ENCODE results near the gene NCOA4.
"Not testable (repeated sequence)": the region's sequence is repeated elsewhere in the genome, so short reads cannot be mapped to it uniquely, and the experiment has no call there.

Gene NCOA4

GRCh38 chr10:46052057-46052790, 21.8 kb upstream of the NCOA4 start:
- no peak for DNase-seq

DNA sequence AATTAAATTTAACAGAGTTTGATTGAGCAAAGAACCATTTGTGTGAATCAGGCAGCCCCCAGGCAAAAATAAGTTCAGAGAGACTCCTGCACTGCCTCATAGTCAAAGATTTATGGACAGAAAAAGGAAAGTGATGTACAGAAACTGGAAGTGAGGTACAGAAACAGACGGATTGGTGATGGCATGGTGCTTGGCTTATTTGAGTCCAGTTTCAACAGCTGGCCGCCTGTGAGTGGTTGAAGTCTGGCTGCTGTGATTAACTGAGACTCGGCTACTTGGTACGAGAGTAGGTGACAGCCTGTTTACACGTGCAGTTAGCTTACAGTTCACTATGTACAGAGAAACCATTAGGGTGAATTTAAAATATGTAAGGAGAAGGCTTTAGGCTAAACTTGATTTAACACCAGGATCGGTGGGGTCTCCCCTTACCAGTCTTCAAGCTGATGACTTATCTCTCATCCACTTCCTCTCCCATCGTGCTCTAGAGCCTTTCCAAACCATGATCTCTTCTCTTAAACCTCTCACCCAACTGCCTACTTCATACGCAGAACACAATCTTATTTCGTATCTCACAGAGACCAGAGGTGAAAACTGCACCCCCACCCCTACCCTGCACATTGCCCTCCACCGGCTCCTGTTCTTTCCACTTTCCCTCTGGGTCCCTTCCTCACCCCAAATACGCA, 20.7 kb upstream of the NCOA4 start:
- no peak for DNase-seq

GRCh38 chr10:46049497-46049831, 19.0 kb upstream of the NCOA4 start:
- not testable (repeated sequence) for DNase-seq

- DNase-seq, result no peak
Measured at GRCh38 chr10:46048152-46048551, 17.7 kb upstream of the NCOA4 start.

DNA sequence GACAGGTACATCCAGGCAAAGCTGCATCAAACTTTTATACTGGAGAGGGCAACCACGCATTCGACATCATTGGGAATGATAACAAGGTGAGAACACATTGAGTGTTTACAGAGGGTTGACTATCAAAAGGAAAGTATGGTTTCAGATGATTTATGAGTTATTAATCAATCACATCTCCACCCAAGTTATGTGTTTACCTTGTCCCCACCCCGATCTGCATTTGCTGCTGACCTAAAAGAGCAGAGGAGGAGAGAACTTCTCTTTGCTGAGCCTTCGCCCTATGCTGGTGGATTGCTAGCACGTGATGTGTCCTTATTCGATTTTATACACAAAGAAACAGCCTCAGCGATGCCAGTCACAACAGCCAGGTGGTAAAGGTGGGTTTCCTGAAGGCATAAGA, 15.8 kb upstream of the NCOA4 start, which contains the start of gene MSMB:
Gene MSMB (minus strand): TSS at position 9 of the 400 bp plus-strand sequence. CDS start 32 bp downstream, outside the sequence.
- no peak for DNase-seq

- no peak for DNase-seq
Measured at GRCh38 chr10:46042527-46042926, 12.1 kb upstream of the NCOA4 start.

- no peak for DNase-seq
Measured at GRCh38 chr10:46040004-46040403, 9.6 kb upstream of the NCOA4 start.

DNA sequence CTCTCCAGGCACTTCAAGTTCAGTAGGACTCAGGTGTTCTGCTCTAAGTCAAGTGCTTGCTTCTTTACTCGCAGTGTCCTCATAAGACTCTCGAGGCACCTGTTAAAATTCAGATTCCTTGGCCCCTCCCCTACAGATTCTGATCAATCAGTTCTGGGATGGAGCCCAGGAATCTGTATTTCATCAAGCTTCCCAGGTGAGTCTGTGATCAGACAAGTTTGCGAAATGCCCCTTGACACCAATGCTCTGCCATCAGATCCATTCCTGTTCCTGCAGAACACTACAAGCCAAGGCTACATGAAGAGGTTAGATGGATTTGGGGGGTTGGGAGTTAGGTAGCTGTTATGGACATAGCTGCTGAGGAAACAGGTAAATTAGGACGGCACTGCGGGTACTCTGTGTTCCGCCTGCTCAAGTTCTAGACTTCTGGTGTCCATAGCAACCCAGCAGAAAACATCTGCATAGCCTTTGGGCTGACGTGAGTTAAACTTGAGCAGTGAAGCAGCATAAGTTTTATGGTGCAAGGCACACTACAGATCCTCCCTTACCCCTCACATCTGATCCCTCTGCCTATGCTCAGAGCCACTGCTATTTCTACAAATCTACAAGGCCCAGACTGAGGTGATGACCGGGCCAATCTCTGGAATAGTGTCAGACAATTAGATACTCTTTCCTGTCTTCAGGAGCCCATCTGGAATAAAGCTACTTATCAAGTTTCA, 6.8 kb upstream of the NCOA4 start:
- no peak for DNase-seq

DNA sequence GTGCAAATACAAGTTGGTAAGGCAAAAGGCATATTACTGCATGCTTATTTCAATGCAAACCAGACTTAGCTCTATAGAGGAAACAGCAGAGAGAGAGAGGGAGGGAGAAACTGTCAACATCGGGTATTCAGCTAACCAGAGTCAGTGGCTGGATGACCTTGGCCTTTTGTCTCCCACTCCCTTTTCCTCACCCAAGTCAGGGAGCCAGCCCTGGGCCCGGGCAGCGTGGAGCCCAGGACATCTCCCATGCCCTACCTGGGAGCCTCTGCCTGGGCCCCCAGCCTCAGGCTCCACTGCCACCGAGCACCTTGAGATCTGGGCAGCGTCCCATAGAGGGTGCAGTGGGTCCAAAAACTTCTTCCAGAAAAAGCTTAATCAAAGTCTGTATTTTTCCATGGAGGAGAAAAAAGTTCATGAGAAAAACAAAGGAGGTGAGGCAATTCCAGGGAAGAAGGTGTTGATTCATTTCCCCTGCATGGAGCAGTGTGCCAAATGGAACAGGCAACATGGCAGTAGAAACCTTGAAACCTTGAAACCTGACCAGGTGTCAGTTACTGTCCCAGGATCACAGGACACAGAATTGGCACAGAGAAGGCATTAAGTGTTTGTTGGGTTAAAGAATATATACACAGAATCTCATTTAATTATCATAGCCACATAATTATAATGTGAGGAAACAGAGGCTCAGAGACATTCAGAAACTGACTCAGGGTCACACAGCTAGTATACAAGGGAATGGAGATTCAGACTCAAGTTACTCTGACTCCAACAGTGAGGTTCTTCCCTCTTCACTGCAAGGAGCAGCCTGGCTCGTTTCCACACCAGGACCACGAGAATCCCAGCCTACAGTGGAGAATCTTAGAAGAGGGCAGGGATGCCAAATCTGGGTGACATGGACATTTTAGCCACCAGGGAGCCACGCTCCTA, 5.8 kb upstream of the NCOA4 start:
- DNase-seq, result no peak

GRCh38 chr10:46033602-46034011, 3.2 kb upstream of the NCOA4 start:
- no peak for DNase-seq

DNA sequence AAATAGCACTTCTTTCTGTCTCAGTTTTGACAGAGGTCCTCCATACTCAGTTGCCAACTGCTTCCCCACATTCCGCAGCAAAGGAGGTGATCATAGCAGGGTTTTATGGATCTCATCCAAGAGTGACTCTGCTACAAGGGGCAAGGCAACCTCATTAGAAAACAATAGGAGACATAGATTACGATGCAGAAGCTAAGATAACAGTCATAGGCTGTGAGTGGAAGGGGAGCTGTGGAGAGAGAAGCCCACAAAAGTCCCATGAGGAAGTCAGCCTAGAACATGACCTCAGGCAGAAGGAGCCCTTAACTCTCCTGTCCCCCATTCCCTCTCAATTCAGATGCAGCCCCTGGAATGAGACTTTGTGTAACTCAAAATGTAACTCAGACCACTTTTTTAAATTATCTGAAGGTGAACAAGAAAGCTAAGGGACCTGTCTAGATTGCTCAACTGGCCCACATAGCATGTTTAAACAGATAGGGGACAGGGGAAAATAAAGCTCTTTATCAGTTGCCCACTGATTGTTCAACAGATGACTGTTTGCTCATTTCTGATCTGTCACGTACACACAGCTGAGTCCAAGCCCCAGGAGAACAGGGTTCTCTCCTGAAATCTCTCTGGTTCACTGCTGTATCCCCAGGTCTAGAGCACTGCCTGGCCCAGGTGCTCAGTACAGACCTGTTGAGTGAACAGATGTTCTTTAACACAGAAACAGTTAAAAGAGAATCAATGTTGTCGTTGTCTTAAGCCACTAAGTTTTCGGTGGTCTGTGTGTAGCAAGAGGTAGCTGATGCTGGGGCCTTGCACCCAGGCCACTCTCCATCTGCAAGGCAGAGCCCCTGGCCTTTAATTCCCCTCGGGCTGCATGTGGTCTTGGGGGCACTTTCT, 1.5 kb upstream of the NCOA4 start:
- DNase-seq, result no peak

DNA sequence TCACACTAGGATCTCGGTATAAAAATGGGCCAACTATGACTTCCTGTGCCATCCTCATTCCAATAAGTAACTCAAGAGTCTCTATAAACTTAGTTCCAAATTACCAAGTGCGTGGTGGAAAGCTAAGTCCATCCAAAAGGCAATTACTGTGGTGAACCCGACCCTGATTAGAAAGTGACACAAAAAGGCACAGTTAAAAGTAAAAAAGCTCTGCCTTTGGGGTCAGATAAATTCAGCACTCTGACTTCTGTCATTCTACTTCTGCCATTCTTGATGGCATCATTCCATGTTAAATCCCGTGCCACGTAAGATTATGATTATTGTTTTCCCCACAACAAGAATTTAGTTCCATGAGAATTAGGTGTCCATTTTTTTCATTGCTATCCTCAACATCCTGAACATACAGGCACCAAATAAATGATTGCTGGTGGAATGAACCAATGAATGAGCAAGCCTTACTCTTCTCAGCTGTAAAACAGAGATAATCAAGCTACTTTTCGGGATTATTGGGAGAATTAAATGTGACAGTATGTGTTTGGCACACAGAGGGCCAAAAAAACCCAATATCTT, 877 bp downstream of the NCOA4 start:
- DNase-seq, result no peak

DNA sequence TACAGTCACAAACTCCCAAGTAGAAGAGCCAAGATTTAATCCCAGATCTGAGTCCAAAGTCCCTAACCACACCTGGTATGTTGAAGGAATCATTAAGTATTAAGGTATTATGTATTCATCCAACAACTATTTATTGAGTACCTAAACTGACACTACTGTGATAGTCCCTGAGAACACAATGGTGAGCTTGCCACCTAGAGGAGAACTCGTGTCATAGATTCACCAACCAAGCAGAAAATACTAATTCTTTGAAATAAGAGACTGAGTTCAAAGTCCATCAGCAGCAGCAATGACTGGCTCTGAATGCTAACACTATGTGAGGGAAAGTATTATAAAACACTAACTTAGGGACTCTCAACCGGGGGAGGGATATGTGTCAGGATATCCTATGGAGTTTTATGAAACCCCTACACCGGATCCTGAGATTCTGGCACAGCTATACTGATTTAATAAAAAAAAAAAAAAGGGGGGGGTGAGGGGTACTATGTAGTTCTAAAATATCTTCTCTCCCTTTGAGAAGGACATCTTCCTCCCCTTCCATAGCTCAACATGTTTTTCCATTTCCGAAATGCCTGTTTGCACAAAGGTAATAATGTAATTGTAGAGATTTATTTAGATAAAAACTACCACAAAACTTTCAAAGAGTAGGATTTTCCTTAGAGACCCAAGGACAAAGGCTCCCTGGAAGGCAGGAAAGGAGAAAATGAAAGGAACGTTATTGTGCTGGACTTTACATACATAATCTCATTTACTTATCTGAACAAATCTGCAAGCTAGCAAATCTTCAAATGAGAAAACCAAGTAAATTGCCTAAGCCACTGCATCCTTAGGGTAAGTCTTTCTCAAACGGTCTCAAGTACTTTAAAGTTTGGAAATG, 1.6 kb downstream of the NCOA4 start:
- DNase-seq, result peak; percentile 43 to 78

- no peak for DNase-seq
Measured at GRCh38 chr10:46026106-46026505, 4.3 kb downstream of the NCOA4 start.

DNA sequence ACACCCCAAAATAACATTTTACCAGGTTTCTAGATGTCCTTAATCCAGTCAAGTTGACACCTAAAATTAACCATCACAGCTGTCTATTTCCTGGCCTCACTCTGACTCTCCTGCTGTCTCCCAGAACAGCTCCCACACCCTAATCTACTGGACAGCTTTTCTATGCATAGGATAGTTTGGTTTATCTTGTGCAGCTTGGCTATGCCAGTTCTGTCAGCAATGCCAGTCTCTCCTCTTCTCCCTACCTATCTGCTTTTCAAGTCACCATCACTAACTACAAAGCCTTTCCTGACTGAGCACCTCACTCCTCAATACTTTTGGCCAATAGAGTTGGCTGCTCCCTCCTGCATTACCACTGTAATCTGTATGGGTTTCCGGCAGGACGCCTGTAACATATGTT, 5.0 kb downstream of the NCOA4 start:
- DNase-seq, result no peak

GRCh38 chr10:46024948-46025347, 5.5 kb downstream of the NCOA4 start:
- DNase-seq, result no peak

DNA sequence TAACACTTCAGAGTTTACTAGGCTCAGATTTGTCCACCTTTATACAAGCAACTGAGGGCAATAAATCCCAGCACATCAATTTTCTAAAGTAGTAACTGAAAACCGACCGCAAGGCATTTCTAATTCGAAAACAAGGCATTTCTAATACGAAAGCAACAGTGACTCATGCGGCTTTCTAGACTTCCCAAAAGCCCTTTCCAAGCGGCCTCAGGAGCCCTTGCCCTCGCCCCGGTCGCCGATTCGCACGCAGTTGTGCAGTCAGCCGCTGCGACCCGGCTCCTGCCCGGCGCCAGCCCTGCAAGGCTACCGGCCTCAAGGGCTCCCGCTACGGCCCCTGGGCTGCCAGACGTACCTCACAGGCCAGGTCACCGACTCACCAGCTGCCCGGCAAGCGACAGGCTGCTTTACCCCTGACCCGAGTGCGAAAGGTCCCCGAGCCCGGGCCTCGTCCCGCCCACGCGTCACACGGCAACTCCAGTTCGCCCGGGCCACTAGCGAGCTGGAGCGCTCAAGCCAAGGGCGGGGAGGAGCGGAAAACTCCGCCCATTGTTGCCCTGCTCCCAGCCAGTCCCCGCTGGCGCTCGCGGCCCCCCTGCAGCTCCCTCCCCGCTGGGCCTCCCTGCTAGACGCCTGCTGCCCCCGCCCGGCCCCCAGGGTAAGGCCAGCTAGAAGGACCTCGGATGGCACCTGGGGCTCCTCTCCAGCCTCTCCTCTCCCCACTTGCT, 7.3 kb downstream of the NCOA4 start:
- peak; percentile 83 to 87 for DNase-seq

- no peak for DNase-seq
Measured at GRCh38 chr10:46020344-46020657, 10.1 kb downstream of the NCOA4 start.

GRCh38 chr10:46019569-46020343, 10.7 kb downstream of the NCOA4 start:
- peak; percentile 21 to 49 for DNase-seq

Data from CD4-positive, alpha-beta T cell treated with Interleukin-4 for 1 hour (primary cell).